SK-N-SH treated with all-trans-retinoic acid at 6 μM for 48 hours (cell line): Measurements from ENCODE around the gene MEIS3.

ENCODE experiments used
- ATAC-seq: fragments of 200-7000 bp; cut with Tn5 transposase; 3 replicates; pipeline ENCODE4 v1.9.1; 2020; ENCODE audit warnings: mild to moderate bottlenecking, moderate library complexity
- ARNTL ChIP-seq: fragments of 450-650 bp; formaldehyde crosslinking; IDR thresholded peaks from 2 replicates; pipeline ENCODE4 v1.5.0; 2020; ENCODE audit warnings: low read depth, mild to moderate bottlenecking, moderate library complexity, borderline replicate concordance
- BACH2 ChIP-seq: fragments of 250-450 bp; sonication (Bioruptor Pico); IDR thresholded peaks from 2 replicates; pipeline ENCODE4 v1.9.0; 2021; ENCODE audit warnings: mild to moderate bottlenecking, borderline replicate concordance
- CSDC2 ChIP-seq: fragments of 250-450 bp; sonication (Bioruptor Pico); IDR thresholded peaks from 2 replicates; pipeline ENCODE4 v1.5.0; 2020; ENCODE audit warnings: mild to moderate bottlenecking, moderate library complexity
- ESRRG ChIP-seq: fragments of 250-450 bp; sonication (Bioruptor Pico); IDR thresholded peaks from 2 replicates; pipeline ENCODE4 v1.6.1; 2021; ENCODE audit warnings: mild to moderate bottlenecking
- GLIS3 ChIP-seq: fragments of 250-450 bp; sonication (Bioruptor Pico); IDR thresholded peaks from 2 replicates; pipeline ENCODE4 v1.5.0; 2020; ENCODE audit warnings: mild to moderate bottlenecking, moderate library complexity
- ISL1 ChIP-seq: fragments of 250-450 bp; sonication (Bioruptor Pico); IDR thresholded peaks from 2 replicates; pipeline ENCODE4 v2.1.2; 2022; ENCODE audit warnings: mild to moderate bottlenecking, moderate library complexity
- OSR1 ChIP-seq: fragments of 250-450 bp; sonication (Bioruptor Pico); IDR thresholded peaks from 2 replicates; pipeline ENCODE4 v1.8.0; 2022; ENCODE audit warnings: moderate library complexity, mild to moderate bottlenecking, inconsistent platforms
- PATZ1 ChIP-seq: fragments of 250-450 bp; sonication (Bioruptor Pico); IDR thresholded peaks from 2 replicates; pipeline ENCODE4 v1.8.0; 2020; ENCODE audit warnings: mild to moderate bottlenecking, moderate library complexity, borderline replicate concordance
- POU6F1 ChIP-seq: fragments of 250-450 bp; sonication (Bioruptor Pico); IDR thresholded peaks from 2 replicates; pipeline ENCODE4 v1.8.0; 2021; ENCODE audit warnings: low read depth, mild to moderate bottlenecking, moderate library complexity, borderline replicate concordance
- RARB ChIP-seq: fragments of 250-450 bp; sonication (Bioruptor Pico); IDR thresholded peaks from 2 replicates; pipeline ENCODE4 v1.8.0; 2021; ENCODE audit warnings: mild to moderate bottlenecking, moderate library complexity
- SNAI2 ChIP-seq: fragments of 250-450 bp; sonication (Bioruptor Pico); IDR thresholded peaks from 2 replicates; pipeline ENCODE4 v1.5.0; 2020; ENCODE audit warnings: mild to moderate bottlenecking, moderate library complexity
- TCF4 ChIP-seq: fragments of 250-450 bp; sonication (Bioruptor Pico); IDR thresholded peaks from 2 replicates; pipeline ENCODE4 v1.8.0; 2021; ENCODE audit warnings: mild to moderate bottlenecking, moderate library complexity, borderline replicate concordance
- TOX ChIP-seq: fragments of 250-450 bp; sonication (Bioruptor Pico); IDR thresholded peaks from 2 replicates; pipeline ENCODE4 v1.8.0; 2021; ENCODE audit warnings: mild to moderate bottlenecking, moderate library complexity, borderline replicate concordance
- TSHZ2 ChIP-seq: fragments of 250-450 bp; sonication (Bioruptor Pico); IDR thresholded peaks from 2 replicates; pipeline ENCODE4 v1.5.0; 2020; ENCODE audit warnings: mild to moderate bottlenecking, moderate library complexity
- ZFP3 ChIP-seq: fragments of 250-450 bp; sonication (Bioruptor Pico); IDR thresholded peaks from 2 replicates; pipeline ENCODE4 v1.5.0; 2020; ENCODE audit warnings: mild to moderate bottlenecking, moderate library complexity
- ZFP30 ChIP-seq: fragments of 450-650 bp; formaldehyde crosslinking; IDR thresholded peaks from 2 replicates; pipeline ENCODE4 v1.5.0; 2022; ENCODE audit warnings: mild to moderate bottlenecking, moderate library complexity
- ZNF70 ChIP-seq: fragments of 450-650 bp; formaldehyde crosslinking; IDR thresholded peaks from 2 replicates; pipeline ENCODE4 v1.5.0; 2020; ENCODE audit warnings: mild to moderate bottlenecking, moderate library complexity
- ZNF8 ChIP-seq: fragments of 450-650 bp; formaldehyde crosslinking; IDR thresholded peaks from 2 replicates; pipeline ENCODE4 v1.5.0; 2020; ENCODE audit warnings: mild to moderate bottlenecking, moderate library complexity
- TF ChIP-seq, protein P1 (sequence below): fragments of 250-450 bp; sonication (Bioruptor Pico); IDR thresholded peaks from 2 replicates; pipeline ENCODE4 v1.5.1; 2020; ENCODE audit warnings: low read depth, mild to moderate bottlenecking, moderate library complexity
- TF ChIP-seq, protein P2 (sequence below): fragments of 250-450 bp; sonication (Bioruptor Pico); IDR thresholded peaks from 2 replicates; pipeline ENCODE4 v1.5.1; 2021; ENCODE audit warnings: mild to moderate bottlenecking, moderate library complexity

MEIS3 gene

GRCh38 chr19:47391510-47392223, 27.7 kb downstream of the MEIS3 start (continued):
- TF ChIP-seq, protein P1, sequence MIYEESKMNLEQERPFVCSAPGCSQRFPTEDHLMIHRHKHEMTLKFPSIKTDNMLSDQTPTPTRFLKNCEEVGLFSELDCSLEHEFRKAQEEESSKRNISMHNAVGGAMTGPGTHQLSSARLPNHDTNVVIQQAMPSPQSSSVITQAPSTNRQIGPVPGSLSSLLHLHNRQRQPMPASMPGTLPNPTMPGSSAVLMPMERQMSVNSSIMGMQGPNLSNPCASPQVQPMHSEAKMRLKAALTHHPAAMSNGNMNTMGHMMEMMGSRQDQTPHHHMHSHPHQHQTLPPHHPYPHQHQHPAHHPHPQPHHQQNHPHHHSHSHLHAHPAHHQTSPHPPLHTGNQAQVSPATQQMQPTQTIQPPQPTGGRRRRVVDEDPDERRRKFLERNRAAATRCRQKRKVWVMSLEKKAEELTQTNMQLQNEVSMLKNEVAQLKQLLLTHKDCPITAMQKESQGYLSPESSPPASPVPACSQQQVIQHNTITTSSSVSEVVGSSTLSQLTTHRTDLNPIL (CRISPR knock-in tag) = no peak
- TF ChIP-seq ISL1 (no peak), OSR1 (CRISPR knock-in tag) (no peak), ZNF70 (CRISPR knock-in tag) (no peak), PATZ1 (no peak), ESRRG (CRISPR knock-in tag) (no peak), TCF4 (no peak)

DNA sequence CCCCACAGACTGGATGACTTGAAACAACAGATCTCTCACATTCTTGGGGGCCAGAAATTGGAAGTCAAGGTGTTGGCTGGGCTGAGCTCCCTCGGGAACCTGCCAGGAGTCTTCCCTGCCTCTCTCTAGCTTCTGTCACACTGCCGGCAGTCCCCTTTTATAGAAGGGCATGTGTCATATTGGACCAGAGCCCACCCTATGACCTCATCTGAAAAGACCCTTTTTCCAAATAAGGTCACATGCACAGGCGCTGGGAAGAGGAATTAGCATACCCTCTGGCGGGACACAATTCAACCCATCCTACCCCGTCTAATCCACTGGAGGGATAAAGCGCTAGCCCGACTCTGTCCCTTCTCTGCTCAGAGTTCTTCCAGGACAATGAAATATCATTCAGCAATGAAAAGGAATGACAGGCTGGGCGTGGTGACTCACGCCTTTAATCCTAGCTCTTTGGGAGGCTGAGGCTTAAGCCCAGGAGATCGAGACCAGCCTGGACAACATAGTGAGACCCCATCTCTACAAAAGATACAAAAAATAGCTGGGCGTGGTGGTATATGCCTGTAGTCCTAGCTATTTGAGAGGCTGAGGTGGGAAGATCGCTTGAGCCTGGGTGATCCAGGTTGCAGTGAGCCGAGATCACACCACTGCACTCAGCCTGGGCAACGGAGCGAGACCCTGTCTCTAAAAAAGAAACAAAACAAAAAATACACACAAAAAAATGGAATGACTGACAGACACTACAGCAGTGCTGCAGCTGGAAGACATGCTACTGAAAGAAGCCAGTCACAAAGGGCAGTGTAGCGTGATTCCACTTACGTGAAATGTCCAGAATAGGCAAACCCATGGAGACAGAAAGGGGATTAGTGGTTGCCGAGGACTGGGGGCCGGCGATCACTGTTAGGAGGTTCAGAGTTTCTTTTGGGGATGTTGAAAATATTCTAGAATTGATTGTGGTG, 28.5 kb downstream of the MEIS3 start:
- peak; percentile 32; the same call in 2 of the 3 replicates for ATAC-seq
- TF ChIP-seq ZFP3 (no peak), ZNF70 (CRISPR knock-in tag) (no peak), ARNTL (CRISPR knock-in tag) (no peak), OSR1 (CRISPR knock-in tag) (no peak), POU6F1 (CRISPR knock-in tag) (no peak), BACH2 (CRISPR knock-in tag) (no peak), RARB (CRISPR knock-in tag) (no peak), ISL1 (no peak), TCF4 (no peak)
- TF ChIP-seq, protein P2, sequence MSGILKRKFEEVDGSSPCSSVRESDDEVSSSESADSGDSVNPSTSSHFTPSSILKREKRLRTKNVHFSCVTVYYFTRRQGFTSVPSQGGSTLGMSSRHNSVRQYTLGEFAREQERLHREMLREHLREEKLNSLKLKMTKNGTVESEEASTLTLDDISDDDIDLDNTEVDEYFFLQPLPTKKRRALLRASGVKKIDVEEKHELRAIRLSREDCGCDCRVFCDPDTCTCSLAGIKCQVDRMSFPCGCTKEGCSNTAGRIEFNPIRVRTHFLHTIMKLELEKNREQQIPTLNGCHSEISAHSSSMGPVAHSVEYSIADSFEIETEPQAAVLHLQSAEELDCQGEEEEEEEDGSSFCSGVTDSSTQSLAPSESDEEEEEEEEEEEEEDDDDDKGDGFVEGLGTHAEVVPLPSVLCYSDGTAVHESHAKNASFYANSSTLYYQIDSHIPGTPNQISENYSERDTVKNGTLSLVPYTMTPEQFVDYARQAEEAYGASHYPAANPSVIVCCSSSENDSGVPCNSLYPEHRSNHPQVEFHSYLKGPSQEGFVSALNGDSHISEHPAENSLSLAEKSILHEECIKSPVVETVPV (CRISPR knock-in tag) = no peak

- no peak for ATAC-seq
- TF ChIP-seq ZNF8 (CRISPR knock-in tag) (no peak), ARNTL (CRISPR knock-in tag) (no peak), CSDC2 (CRISPR knock-in tag) (no peak), RARB (CRISPR knock-in tag) (no peak), ZNF70 (CRISPR knock-in tag) (no peak), GLIS3 (no peak), TSHZ2 (CRISPR knock-in tag) (no peak), SNAI2 (CRISPR knock-in tag) (no peak), ISL1 (no peak), OSR1 (CRISPR knock-in tag) (no peak), PATZ1 (no peak), ESRRG (CRISPR knock-in tag) (no peak), ZFP30 (no peak), TCF4 (no peak), TOX (CRISPR knock-in tag) (no peak), POU6F1 (CRISPR knock-in tag) (no peak)
- TF ChIP-seq, protein P2 (CRISPR knock-in tag) = no peak
Observed at GRCh38 chr19:47389150-47389556, 30.2 kb downstream of the MEIS3 start.
